HG03354 (cell line): ENCODE measurements around the gene SHISAL1.
"Not testable (repeated sequence)": the region's sequence is repeated elsewhere in the genome, so short reads cannot be mapped to it uniquely, and the experiment has no call there.

Experiments used
- ATAC-seq: cut with Tn5 transposase; IDR thresholded peaks from one replicate; pipeline ENCODE4 v1.9.1; 2021; ENCODE audit warnings: mild to moderate bottlenecking; ENCODE audit not compliant: unreplicated experiment, poor library complexity, severe bottlenecking

The SHISAL1 gene

DNA sequence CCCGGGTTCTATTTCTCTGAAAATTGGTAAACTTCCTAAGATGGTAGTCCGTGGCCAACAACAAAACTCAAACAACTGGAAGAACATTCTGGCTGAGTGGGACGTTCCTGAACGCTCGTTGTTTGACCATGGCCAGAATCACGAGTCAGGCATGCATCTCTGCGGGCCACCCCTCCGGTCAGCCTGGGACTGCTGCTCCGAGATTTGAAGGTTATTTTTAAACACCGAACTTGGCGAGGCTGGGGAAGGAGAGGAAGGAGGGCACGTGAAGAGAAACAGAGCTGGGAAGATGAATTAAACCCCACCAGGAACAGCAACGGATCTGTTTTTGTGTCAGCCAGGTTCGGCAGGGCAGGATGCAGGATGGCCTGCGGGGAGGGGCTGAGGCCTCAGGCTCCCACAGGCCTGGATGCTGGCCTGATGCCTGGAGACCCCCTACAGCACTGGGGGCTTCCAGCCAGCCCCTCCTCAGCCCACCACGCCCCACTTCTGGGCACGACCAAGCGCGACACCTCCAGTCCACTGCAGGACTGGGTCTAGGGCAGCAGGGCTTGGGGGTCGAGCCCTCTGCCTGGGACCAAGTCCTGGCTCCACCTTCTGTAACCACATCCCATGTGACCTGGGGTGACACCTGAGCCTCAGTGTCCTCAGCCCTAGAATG lies 5.1 kb downstream of the SHISAL1 start:
- no peak for ATAC-seq

GRCh38 chr22:44305888-44306287 lies 6.9 kb downstream of the SHISAL1 start:
- no peak for ATAC-seq

DNA sequence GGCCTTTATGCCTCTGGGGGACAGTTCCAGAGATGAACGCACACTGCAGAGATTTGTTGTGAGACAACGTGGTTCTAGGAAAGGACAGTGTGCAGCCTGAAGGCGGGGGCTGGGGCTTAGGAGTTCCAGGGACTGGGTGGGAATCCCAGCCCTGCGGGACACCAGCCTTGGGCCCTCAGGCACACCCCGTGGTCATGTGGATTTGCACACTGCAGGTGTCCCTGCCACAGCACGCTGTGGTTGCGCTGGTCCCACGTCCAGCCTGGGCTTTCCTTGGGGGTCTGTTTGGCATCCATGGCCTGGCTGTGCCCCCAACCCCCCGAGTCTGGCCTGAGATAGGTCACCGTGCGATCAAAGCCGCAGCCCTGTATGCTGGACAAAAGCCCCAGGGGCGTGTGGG lies 7.3 kb downstream of the SHISAL1 start:
- no peak for ATAC-seq

DNA sequence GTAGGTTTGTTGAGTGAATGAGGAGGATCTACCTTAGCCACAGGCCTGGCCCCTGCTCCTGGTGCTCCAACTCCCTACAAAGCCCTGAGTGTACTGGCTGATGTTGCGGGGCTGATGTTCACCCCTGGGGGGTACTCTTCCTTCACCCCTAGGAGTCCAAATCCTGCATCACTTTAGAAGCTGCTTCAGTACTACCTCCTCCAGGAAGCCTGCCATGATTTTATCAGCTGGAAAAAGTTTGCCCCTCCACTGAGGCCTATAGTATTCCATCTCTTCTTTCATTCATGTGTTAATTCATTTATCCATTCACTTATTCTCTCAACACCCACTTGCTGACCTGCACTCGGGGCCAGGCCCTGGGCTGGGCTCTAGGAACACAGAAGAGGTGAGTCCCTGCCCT lies 7.8 kb downstream of the SHISAL1 start:
- ATAC-seq: no peak

DNA sequence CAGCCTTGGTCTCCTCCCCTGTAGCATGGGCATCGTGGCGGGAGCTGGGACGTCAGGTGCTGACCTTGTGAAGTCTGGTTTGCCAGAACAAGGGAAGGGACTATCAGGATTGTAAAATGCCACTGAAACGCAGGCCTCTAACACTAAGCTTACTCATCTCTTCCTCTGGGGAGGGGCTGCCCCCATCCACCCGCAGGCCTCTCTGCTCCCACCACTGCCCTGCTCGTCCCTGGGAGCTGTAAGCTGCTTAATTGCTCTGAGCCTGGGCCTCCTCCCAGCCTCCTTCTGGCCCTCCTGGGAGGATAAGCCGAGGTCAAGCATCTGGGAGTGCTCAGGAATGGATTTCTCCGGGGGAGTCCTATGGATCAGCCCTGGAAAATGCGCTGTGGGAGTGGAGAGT lies 8.4 kb downstream of the SHISAL1 start:
- no peak for ATAC-seq

DNA sequence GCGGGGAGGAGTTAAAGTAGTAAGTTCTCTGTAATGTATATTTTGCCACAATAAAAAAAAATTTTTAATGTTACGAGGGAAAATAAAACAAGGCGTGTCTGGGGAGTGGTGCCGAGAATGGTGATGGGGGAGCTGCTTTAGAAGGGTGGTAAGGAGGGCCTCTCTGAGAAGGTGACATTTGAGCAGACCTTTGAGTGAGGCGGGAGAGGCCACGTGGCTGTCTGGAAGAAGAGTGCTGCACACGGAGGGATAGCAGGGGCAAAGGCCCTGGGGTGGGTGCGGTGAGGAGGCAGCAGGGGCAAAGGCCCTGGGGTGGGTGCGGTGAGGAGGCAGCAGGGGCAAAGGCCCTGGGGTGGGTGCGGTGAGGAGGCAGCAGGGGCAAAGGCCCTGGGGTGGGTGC lies 10.4 kb downstream of the SHISAL1 start:
- not testable (repeated sequence) for ATAC-seq

GRCh38 chr22:44301039-44301438 lies 11.7 kb downstream of the SHISAL1 start:
- no peak for ATAC-seq

DNA sequence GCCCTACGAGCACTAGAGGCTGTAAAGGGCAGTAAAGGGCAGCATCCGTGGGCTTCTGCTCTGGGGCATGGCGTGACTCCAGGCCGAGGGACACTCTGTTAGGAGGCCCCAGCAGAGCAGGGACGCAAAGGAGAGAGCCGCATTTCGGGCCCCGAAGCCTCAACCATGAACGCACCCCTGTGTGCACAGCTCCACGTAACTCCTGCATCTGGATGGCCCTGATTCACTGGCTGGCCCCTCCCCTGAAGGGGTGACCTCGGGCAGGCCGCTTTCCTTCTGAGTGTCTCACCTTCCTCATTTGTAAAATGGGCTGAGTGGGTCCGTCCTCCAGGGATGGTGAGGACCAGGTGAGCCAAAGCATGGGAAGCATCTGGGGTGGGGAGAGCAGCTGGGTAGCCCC lies 13.6 kb downstream of the SHISAL1 start:
- ATAC-seq: no peak

- no peak for ATAC-seq
Observed at GRCh38 chr22:44298406-44299091, 14.2 kb downstream of the SHISAL1 start.

DNA sequence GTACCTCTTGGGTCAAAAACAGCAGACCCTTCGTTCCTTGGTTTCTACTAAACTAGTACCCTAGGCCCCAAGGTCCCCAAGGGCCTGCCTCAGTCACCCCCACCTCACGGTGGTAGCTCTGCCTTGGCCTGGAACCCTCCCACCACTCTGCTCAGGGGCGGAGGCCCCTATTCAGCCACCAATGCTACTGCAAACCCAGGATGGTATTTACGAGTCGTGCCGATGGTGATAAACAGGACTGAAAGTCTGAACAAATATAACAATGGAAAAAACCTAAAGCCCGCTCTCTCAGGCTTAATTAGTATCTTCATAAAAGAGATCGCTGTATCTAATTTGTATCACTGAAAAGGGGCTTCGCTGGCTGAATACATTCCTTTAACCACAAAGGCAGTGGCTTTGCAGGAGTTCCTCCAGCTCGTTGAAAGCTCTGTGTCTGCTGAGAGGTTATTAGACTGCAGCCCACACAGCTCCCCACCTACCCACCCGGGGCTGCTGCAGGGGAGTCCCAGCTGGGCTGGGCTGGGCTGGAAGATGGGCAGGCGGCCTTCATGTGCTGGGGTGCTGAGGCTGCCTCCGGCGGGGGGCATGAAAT lies 15.2 kb downstream of the SHISAL1 start:
- ATAC-seq: no peak

DNA sequence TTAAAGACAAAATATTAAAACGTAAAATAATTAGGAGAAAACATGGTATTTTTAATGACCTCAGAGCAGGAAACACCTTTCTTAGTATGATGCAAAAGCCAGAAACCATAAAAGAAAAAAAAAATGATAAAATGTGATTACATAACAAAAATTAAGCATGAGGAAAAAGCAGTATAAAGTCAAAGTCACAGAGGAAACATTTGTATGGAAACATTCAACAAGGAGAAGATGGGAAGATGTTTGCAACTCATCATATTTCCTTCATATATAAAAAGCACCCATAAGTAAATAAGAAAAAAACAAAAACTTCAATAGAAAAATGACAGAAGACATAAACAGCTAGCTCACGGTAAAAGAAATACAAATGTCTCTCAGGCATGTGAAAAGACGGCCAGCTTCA lies 17.3 kb downstream of the SHISAL1 start:
- ATAC-seq: no peak

DNA sequence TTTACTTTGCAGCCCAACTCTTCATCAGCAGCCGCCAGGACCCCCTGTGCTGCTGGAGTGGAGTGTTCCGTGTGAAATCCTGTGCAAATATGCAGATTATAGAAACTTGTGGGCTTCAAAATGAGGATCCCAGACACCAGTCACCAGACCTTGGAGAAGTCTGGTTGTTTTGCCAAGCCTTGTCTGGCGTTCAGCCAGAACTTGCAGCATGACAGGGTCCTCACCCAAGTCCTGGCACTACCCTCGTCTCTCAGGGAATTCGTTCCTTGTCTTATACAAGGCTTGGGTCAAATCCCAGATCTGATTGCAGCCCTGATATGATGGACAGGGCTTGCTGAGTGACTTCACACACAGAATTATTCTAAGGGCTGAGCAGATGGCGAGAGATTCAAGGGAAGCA lies 18.9 kb downstream of the SHISAL1 start:
- ATAC-seq: no peak

DNA sequence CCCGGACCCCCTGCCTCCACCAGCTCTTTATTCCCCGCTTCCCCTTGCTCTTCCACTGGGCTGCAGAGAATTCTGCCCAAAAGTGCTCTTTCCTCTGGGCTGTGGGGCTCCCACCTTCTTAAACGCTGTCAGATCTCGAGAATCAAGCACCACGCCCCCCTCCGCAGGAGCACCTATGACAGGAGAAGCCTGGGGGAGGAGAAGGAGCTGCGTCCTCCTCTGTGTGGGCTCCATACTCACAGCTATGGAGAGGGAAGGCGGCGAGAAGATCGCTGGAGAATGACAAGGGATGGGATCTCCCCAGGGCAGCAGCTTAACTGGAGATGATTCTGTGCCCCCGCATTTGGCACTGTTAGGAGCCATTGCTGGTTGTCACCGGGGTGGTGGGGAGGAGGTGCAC lies 19.7 kb downstream of the SHISAL1 start:
- no peak for ATAC-seq

DNA sequence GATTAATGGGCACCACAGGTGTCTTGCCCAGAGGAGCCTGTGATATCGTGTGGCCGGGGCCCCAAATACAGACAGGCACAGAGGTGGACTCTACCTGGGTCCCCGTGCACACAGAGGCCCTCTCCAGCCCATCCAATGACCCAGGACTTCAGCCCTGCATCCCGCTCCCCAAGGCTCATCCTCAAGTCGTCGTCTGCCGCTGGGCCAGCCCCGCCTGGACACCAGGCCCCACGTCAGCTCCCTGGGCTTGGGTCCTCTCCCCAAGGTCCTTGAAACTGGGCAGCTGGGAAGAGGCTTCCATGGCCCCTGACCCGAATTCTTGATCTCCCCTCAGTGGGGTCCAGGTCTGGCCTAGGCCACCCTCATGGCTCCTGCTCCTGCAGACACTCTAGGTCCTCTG lies 20.2 kb downstream of the SHISAL1 start:
- ATAC-seq: no peak

DNA sequence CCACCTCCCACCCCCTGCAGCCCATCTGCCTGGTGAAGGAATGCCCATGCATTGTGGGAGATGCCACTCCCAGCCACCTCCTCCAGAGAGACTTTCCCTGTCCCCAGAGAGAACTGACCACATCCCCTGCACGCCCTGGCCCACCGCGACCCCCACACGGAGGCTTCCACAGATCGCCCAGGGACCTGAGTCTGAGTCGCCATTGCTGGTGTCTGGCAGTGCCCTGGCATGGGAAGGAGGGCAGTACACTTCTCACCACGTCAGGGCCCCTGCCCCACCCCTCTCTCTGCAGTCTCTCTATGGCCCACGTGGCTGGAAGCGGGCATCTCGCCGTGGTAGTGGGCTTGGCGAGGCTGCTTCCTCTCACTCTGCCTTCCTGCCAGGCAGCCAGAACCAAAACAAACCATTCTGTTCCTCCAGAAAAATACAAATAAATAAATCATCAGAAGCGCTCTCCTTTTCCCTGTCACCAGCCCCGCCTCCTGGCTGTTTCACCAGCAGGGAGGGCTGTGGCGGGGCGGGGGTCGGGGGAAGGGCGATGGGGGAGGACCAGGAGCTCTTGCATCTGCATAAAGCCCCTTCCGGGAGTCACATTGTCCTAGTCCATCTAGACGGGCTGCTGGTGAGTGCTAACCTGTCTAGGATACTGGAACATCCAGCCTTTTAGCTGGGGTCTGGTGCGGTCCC lies 20.9 kb downstream of the SHISAL1 start:
- ATAC-seq: no peak

- no peak for ATAC-seq
Observed at GRCh38 chr22:44291265-44291664, 21.5 kb downstream of the SHISAL1 start.

GRCh38 chr22:44289414-44290171 lies 23.2 kb downstream of the SHISAL1 start:
- no peak for ATAC-seq

GRCh38 chr22:44288913-44289312 lies 23.8 kb downstream of the SHISAL1 start:
- ATAC-seq: no peak

DNA sequence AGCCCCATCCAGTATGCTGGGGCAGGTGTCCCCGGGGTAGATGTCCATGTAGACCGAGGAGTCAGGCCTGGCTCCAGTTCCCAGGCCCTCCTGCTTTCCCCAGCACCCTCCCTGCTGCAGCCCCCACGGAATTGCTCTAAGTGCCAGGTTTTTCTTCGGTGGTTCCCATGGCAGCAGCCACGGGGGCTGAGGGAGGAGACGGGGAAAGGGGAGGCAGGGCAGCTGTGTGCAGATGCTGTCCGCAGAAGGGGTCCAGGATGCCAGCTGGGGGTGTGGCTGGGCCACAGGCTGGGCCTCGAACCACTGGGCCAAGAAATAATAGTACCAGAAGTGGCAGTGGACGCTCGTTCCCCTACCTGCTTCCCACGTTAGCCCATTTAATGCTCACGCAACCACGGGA lies 25.0 kb downstream of the SHISAL1 start:
- ATAC-seq: no peak

DNA sequence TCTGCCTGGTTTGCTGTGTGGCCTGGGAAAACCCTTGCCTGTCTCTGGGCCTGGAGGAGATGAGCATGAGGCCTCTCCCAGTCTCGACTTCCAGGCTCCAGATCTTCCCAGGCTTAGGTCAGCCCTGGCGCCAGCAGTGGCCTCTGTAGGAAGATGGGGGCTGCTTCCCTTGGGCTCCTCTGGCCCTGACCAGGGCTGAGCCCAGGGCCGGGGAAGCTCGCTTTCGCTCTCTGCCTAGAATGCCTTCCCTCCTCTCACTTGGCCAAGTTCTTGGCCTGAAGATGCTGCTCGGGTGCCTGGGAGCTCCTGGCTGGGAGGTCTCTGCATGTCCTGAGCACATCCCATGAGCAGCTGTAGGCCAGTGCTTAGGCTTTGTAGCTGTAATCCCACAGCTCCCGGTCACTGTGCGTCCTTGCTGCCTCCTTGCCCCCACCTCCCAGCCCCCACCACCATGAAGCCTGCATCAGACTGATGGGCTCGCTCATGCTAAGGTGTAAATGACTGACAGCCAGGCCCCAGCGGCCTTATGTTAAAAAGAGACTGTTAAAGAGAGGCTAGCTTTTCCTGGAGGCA lies 25.5 kb downstream of the SHISAL1 start:
- ATAC-seq: no peak
